Measurements from ENCODE around the gene ANKH.

The ANKH gene

GRCh38 chr5:14757850-14758249, 113.7 kb downstream of the ANKH start:
- DNase-seq = no peak

DNA sequence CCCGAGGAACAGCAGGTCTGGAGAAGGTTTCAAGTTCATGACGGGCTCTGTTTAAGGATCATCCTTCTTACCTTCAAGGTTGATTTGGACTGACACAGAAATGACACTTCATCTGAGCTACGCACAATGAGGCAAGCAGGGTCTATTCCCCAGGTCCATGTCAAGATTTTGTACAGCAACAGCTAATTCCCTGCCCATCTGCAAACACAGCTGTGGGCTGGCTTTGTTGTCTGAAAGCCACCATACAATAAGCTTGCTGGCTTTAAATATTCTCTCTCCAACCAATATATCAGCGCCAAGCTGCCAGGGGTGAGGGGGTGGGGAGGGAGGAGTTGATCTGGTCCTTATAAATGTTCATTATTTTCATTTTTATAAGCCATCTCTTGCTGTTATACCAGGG, 115.1 kb downstream of the ANKH start:
- DNase-seq = peak; percentile 33

DNA sequence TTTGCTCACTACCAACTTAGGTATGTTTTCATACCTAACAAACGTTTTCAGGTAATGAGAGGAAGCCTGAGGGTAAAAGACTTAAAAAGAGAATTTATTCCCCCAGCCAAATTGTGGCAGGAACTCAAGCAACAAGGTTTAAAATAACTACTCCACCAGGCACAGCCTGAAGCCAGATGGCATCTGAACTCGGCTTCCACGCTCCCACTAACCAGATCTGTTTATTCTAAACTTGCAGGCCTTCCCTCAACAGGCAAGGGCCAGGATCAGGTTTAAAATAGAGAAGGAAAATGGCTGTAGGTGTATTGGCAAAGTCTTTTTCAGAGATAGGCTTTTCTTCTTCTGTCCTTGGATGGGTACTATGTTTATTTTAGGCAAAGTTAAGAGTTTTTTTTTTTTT, 117.6 kb downstream of the ANKH start:
- DNase-seq = no peak

- DNase-seq = no peak
Observed at GRCh38 chr5:14753292-14753691, 118.3 kb downstream of the ANKH start.

GRCh38 chr5:14752497-14753071, 119.0 kb downstream of the ANKH start:
- no peak for DNase-seq

GRCh38 chr5:14750712-14751111, 120.9 kb downstream of the ANKH start:
- no peak for DNase-seq

GRCh38 chr5:14749579-14750101, 121.9 kb downstream of the ANKH start:
- no peak for DNase-seq

GRCh38 chr5:14748180-14748900, 123.2 kb downstream of the ANKH start:
- DNase-seq = no peak

- no peak for DNase-seq
Observed at GRCh38 chr5:14745753-14746152, 125.8 kb downstream of the ANKH start.

- DNase-seq = no peak
Observed at GRCh38 chr5:14745188-14745563, 126.4 kb downstream of the ANKH start.

DNA sequence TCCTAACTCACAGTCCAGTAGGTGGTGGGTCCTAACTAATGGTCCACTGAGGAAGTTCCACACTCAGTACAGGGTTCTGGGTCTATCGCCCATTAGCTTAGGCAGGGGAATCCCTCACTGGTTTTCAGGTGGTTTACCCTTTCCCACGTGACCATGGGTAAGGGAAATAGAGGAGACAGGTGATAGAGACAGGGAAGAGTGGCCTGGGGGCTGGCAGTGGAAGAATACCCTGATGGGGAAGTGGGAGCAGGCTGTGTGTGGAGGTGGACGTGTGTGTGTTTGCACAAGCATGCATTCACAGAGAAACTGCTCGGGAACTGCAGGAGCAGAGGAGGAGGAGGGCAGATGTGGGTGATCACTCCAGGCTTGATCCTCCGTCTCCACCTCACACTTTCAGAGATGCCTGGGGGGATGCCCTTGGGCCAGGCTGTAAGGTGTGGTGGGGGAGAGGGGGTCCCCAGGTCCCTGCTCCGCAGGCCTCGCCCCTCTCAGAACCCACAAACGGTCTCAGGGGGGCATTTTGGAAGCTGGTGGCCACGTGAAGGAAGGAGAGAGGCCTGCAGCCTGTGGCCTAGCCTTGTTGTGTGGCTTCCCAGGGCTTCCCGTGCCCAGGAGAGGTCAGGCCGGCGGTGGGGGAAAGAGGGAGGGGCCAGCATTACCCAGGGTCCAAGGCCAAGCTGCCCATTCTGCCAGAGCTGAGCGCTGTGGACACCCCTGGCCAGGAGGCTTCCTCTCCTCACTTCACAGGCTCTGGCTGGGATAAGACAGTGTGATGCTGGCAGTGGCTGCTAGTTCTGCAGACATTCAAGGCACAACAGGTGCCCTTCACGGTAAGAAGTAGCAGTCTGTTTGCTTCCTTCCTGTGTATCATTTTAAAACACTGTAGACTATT, 127.0 kb downstream of the ANKH start:
- DNase-seq = no peak

DNA sequence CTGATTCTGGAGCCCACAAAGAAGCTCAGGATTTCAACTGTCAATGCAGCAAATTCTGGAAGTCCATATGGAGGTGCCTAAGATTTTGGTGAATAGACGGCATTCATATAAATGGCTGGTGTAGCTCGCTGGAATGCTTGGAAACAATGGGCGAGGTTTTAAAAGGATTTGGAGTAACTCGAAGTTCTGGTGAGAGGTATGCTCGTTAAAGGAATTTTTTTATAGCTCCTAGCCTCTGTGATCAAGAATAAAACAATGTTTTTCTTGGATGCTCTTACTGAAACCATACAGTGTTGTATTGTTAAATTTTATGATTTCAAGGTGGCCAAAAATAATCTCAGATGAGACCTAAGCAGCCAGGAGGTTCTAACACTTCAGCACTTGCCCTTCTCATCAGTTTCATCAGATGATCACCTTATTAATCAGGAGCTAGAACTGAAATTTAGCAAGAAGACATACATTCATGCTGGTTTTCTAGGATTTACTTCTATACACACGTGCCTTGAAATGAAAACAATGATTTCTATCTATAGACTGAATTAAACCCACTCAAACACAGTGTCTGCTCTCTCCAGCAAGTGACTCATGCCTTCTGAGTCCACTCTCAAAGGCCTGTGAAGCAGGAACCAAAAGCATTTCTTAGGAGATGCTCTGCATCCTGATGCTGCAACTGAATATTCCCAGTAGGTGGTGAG, 127.8 kb downstream of the ANKH start:
- no peak for DNase-seq

- DNase-seq = peak; percentile 94
Observed at GRCh38 chr5:14742498-14742897, 129.1 kb downstream of the ANKH start.

- DNase-seq = peak; percentile 93
Observed at GRCh38 chr5:14741801-14742440, 129.7 kb downstream of the ANKH start.

DNA sequence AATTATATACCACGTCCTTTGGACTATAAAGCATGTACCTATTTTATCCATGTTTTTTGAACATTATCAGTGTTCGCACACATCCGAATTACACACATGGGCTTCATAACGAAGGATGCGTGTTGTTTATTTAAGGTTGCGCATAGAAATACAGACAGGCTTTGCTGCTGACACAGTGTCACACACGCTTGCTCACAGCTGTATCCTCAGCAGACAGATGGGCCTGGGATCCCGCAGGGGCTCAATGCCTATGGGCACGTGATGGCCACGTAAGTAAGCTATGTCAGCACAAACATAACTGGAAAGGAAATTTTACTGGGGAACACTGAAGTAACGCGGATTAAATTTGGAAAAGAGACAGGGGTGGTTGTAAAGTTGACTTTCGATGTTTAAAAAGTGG, 130.4 kb downstream of the ANKH start:
- DNase-seq = no peak

DNA sequence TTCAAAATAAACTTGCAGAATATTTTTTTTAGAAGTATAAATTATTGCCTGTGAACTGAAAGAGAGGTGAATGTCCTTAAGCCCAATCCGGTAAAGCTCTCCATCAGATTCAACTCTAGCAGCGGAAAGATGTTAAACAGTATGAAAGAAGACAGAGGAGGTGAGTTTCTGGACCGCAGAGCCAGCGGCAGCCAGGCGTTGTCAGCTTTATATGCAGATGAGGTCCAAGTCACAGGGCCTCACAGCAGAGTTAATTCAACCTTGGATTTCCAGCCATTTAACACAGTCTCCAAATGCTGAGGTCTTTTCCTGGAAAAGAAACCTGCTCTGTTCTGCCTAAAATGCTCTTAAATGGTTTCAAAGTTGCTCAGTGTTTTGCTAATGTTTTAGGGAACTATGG, 131.6 kb downstream of the ANKH start:
- DNase-seq = no peak

DNA sequence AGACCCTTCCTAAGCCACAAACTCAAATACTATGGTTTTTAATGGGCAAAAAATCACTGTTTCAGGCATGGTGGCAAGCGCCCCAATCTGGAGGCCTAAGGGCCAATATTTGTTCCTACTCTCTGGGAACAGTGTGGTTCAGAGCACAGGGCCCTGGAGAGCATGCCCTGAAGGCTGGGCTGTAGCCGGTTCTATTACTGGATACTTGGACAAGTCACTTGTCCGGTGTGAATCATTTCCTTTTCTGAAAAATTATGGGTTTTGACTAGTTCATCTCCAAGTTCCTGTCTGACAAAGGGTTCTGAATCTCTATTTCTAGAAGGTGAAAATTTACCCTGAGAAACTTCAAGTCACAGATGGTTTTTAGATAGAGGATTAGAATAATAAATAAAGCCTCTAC, 132.0 kb downstream of the ANKH start:
- no peak for DNase-seq

DNA sequence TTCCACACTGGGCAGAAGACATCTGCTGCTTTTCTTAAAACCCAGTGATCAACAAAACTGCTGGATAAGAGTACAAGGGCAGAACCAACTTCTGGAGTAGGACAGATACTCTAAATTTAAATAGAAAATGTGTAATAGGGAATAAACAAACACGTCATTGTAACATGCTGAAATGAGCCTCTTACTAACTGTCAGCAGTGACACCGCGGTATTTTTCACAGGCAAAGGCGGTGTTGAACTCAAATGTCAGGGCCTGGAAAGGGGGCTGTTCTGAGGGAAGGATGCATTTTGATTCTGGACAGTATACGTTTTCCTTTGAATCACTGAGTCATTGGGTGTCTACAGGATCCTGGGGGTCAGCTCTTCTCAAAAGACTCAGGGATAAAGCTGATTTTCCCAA, 133.5 kb downstream of the ANKH start:
- DNase-seq = no peak

- DNase-seq = no peak
Observed at GRCh38 chr5:14737291-14737690, 134.3 kb downstream of the ANKH start.

- DNase-seq = no peak
Observed at GRCh38 chr5:14735944-14736343, 135.6 kb downstream of the ANKH start.

GRCh38 chr5:14734396-14734795, 137.2 kb downstream of the ANKH start:
- DNase-seq = no peak

GRCh38 chr5:14733661-14734060, 137.9 kb downstream of the ANKH start:
- DNase-seq = no peak

GRCh38 chr5:14732991-14733390, 138.6 kb downstream of the ANKH start:
- DNase-seq = no peak

All from NCI-H748 treated with DMSO at 0.1 percent for 48 hours (cell line).